ENCODE measurements around the gene AIFM3.

DNA sequence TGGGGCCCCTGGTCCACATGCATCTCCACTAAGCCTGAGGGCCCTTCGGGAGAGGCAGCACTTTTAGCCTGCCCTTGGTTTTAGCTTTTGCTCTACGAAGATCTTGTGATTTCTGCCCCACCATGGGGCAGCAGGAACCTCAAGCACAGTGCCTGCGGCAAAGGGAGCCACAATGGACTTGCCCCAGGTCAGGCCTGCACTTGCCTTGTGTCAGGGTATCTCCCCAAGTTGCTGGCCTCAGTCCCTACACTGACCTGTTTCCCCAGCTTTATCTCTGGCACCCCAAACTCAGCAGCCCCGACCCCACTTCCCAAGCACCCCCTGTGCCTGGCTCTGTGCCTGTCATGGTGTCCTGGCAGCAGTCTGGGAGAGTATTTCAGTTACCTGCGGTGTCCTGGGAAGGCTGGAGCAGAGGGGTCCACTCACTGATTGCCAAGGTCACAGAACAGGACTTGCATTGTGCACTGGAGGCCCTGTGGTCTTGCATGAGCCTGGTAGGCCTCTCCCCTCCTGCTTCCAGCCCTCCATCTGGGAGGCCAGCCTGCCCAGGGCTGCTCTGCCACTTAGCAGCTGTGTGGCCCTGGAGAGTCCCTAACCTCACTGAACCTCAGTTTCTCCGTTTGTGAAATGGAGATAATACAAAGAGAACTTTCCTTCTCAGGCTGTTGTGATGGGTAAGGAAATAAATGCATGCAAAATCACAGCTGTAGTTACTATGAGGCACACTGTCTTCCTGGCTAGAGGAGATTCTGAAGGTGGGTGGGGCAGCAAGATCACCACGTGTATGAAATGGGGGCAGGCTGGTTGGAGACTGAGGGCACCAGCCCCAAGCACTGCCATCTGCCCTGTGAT, 3.6 kb upstream of the AIFM3 start:
- TF ChIP-seq, protein P1, sequence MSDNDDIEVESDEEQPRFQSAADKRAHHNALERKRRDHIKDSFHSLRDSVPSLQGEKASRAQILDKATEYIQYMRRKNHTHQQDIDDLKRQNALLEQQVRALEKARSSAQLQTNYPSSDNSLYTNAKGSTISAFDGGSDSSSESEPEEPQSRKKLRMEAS (IDR thresholded peaks at IDR 0.05): no peak
- TF ChIP-seq, protein P2, sequence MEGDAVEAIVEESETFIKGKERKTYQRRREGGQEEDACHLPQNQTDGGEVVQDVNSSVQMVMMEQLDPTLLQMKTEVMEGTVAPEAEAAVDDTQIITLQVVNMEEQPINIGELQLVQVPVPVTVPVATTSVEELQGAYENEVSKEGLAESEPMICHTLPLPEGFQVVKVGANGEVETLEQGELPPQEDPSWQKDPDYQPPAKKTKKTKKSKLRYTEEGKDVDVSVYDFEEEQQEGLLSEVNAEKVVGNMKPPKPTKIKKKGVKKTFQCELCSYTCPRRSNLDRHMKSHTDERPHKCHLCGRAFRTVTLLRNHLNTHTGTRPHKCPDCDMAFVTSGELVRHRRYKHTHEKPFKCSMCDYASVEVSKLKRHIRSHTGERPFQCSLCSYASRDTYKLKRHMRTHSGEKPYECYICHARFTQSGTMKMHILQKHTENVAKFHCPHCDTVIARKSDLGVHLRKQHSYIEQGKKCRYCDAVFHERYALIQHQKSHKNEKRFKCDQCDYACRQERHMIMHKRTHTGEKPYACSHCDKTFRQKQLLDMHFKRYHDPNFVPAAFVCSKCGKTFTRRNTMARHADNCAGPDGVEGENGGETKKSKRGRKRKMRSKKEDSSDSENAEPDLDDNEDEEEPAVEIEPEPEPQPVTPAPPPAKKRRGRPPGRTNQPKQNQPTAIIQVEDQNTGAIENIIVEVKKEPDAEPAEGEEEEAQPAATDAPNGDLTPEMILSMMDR (IDR thresholded peaks at IDR 0.05 in 2 of 3, conservative IDR thresholded peaks at IDR 0.05 in 1 of 3; ENCODE audit: borderline replicate concordance in 1 of 3, insufficient read depth in 1 of 3, low read depth in 2 of 3, low read length in 2 of 3): no peak
- TF ChIP-seq EZH2 (IDR thresholded peaks at IDR 0.05) (no peak), EZH2phosphoT487 (IDR thresholded peaks at IDR 0.05; ENCODE audit: borderline replicate concordance) (no peak), POLR2A (IDR thresholded peaks at IDR 0.05; ENCODE audit: borderline replicate concordance, extremely low read depth, insufficient read depth, insufficient read length) (no peak), SIN3A (IDR thresholded peaks at IDR 0.05; ENCODE audit: low read depth) (no peak), JUND (IDR thresholded peaks at IDR 0.05) (no peak), POLR2AphosphoS5 (IDR thresholded peaks at IDR 0.05; ENCODE audit: low read depth, low read length) (no peak), FOSL1 (IDR thresholded peaks at IDR 0.05; ENCODE audit: low read depth) (no peak)
